HCT116 (cell line): Measurements from ENCODE around the gene IP6K3. TPM values are rescaled to one million over a fixed set of nuclear protein-coding genes. Genes with fewer than 3 reads are reported as not detected.

Source experiments
- ATAC-seq: fragments of 200-7000 bp; cut with Tn5 transposase; 2 replicates; pipeline ENCODE4 v1.9.1; 2020; ENCODE audit warnings: mild to moderate bottlenecking, moderate library complexity
- BruUV-seq: library from RNA; stranded (reverse); fragments of 400-500 nt; replicated peaks from 2 replicates; lab custom pipeline; 2021; lab: Mats Ljungman, UMichigan
- CTCF ChIA-PET: fragments of 300-600 bp; sonication (Branson Sonifier 250); formaldehyde crosslinking; loops from one replicate; lab custom pipeline; 2021; ENCODE audit warnings: antibody characterized with exemption; lab: Charles Lee
- POLR2A ChIA-PET: fragments of 300-600, 350-600 bp; sonication (Branson Sonifier 250); formaldehyde crosslinking; loops from one replicate; lab custom pipeline; 2021; ENCODE audit warnings: antibody characterized with exemption; lab: Charles Lee
- RAD21 ChIA-PET, 2 experiments: fragments of 300-600 bp; sonication (Branson Sonifier 250); formaldehyde crosslinking; loops; one replicate each; lab custom pipeline; 2023; ENCODE audit warnings: low total read pairs in 2 of 2; ENCODE audit not compliant: uncharacterized antibody in 2 of 2, unreplicated experiment in 2 of 2, low non-redundant PET in 1 of 2; lab: Charles Lee
- DNase-seq: peaks from one replicate; pipeline ENCODE4 v3.0.0-alpha.2; 2010; ENCODE audit warnings: low read depth, low spot score
- H2AFZ ChIP-seq: fragments of 200-600 bp; shearing (Covaris generic), sonication (generic); 2 replicates; pipeline ENCODE4 v1.6.1; 2017; ENCODE audit warnings: low read depth, mixed run types, mixed read lengths, antibody characterized with exemption, low read length; ENCODE audit not compliant: poor library complexity, severe bottlenecking
- H3K27ac ChIP-seq: 2 replicates; pipeline ENCODE4 v1.5.1; 2012; ENCODE audit warnings: low read depth, low read length
- H3K27me3 ChIP-seq: fragments of 200-600 bp; sonication (generic); 2 replicates; pipeline ENCODE4 v1.6.1; 2016; ENCODE audit warnings: mixed run types, low read length, mixed read lengths; ENCODE audit not compliant: insufficient read depth
- H3K36me3 ChIP-seq, 2 experiments: fragments of 200-500 bp in 1 of 2; fragments of 200-600 bp in 1 of 2; sonication (Bioruptor generic) in 1 of 2; sonication (generic) in 1 of 2; 2 replicates each; pipeline versions ENCODE4 v1.5.1 to v1.6.1; 2014 to 2016; ENCODE audit warnings: low read length in 2 of 2, inconsistent platforms in 1 of 2, mixed read lengths in 1 of 2, mixed run types in 1 of 2; ENCODE audit not compliant: insufficient read depth in 2 of 2, control insufficient read depth in 1 of 2
- H3K4me1 ChIP-seq, 2 experiments: fragments of 200-600 bp in 1 of 2; sonication (generic) in 1 of 2; 2 replicates each; pipeline versions ENCODE4 v1.5.1 to v1.6.1; 2012 to 2017; ENCODE audit warnings: low read length in 2 of 2, inconsistent platforms in 1 of 2, mild to moderate bottlenecking in 1 of 2, mixed read lengths in 1 of 2, mixed run types in 1 of 2, moderate library complexity in 1 of 2; ENCODE audit not compliant: insufficient read depth in 2 of 2, control insufficient read depth in 1 of 2
- H3K4me2 ChIP-seq: fragments of 200-600 bp; sonication (generic); 2 replicates; pipeline ENCODE4 v1.6.1; 2017; ENCODE audit warnings: mixed run types, low read length, mixed read lengths
- H3K4me3 ChIP-seq, 2 experiments: fragments of 200-600 bp in 1 of 2; sonication (generic) in 1 of 2; replicated peaks in 1 of 2; 2 replicates each; pipeline ENCODE4 v1.5.1; 2011 to 2016; ENCODE audit warnings: low read length in 2 of 2, control low read depth in 1 of 2, low read depth in 1 of 2, mild to moderate bottlenecking in 1 of 2, mixed read lengths in 1 of 2, mixed run types in 1 of 2
- H3K79me2 ChIP-seq: fragments of 200-600 bp; sonication (generic); 2 replicates; pipeline ENCODE4 v1.6.1; 2017; ENCODE audit warnings: mild to moderate bottlenecking, mixed run types, low read length, moderate library complexity, mixed read lengths; ENCODE audit not compliant: insufficient read depth
- H3K9ac ChIP-seq: fragments of 200-600 bp; sonication (generic); 2 replicates; pipeline ENCODE4 v1.6.1; 2016; ENCODE audit warnings: low read length, mixed read lengths
- H3K9me2 ChIP-seq: fragments of 200-600 bp; sonication (generic), shearing (Covaris generic); 2 replicates; pipeline ENCODE4 v1.6.1; 2017; ENCODE audit warnings: mixed run types, mild to moderate bottlenecking, moderate library complexity; ENCODE audit not compliant: insufficient read depth
- H3K9me3 ChIP-seq, 2 experiments: fragments of 200-500 bp in 1 of 2; fragments of 200-600 bp in 1 of 2; sonication (Bioruptor generic) in 1 of 2; sonication (generic) in 1 of 2; 2 replicates each; pipeline ENCODE4 v1.6.1; 2014 to 2017; ENCODE audit warnings: low read length in 2 of 2, mixed read lengths in 2 of 2, inconsistent platforms in 1 of 2, low read depth in 1 of 2, mild to moderate bottlenecking in 1 of 2, mixed run types in 1 of 2, moderate library complexity in 1 of 2; ENCODE audit not compliant: control insufficient read depth in 1 of 2, insufficient read depth in 1 of 2
- H4K20me1 ChIP-seq: fragments of 200-600 bp; sonication (generic), shearing (Covaris generic); 2 replicates; pipeline ENCODE4 v1.6.1; 2017; ENCODE audit warnings: mixed run types, mild to moderate bottlenecking, moderate library complexity; ENCODE audit not compliant: insufficient read depth
- CBX3 ChIP-seq: IDR thresholded peaks from 2 replicates; pipeline ENCODE4 v1.6.1; 2012; ENCODE audit warnings: low read depth
- EZH2phosphoT487 ChIP-seq: fragments of 200-600 bp; IDR thresholded peaks from 2 replicates; pipeline ENCODE4 v1.6.1; 2018; ENCODE audit warnings: antibody characterized with exemption, borderline replicate concordance
- RAD21 ChIP-seq: IDR thresholded peaks from 2 replicates; pipeline ENCODE4 v1.6.1; 2012; ENCODE audit warnings: low read depth, mild to moderate bottlenecking
- REST ChIP-seq: IDR thresholded peaks from 2 replicates; pipeline ENCODE4 v1.6.1; 2012; ENCODE audit warnings: low read depth
- TCF7L2 ChIP-seq: IDR thresholded peaks from 2 replicates; pipeline ENCODE4 v1.7.0; 2011; ENCODE audit warnings: borderline replicate concordance, inconsistent platforms; ENCODE audit not compliant: insufficient read depth, insufficient read length; ENCODE audit errors: extremely low read depth
- YY1 ChIP-seq: IDR thresholded peaks from 2 replicates; pipeline ENCODE4 v1.6.1; 2011; ENCODE audit warnings: low read length, low read depth, moderate library complexity, mild to moderate bottlenecking; ENCODE audit not compliant: insufficient replicate concordance; ENCODE audit errors: extremely low read depth
- ZBTB33 ChIP-seq: IDR thresholded peaks from 2 replicates; pipeline ENCODE4 v1.6.1; 2011; ENCODE audit warnings: mild to moderate bottlenecking, low read length, moderate library complexity; ENCODE audit not compliant: insufficient replicate concordance; ENCODE audit errors: extremely low read depth
- ZFX ChIP-seq: fragments of 450-650 bp; IDR thresholded peaks from 2 replicates; pipeline ENCODE4 v1.6.1; 2017
- intact Hi-C: fragments of 100-400 bp; cut with micrococcal nuclease; formaldehyde crosslinking; loops from 2 replicates; pipeline ENCODE4 v1.10.0; 2022
- total RNA-seq: library from RNA; stranded (reverse); gene quantifications from one replicate; pipeline ENCODE4 v1.2.1, GENCODE V29; 2021; ENCODE audit not compliant: unreplicated experiment

IP6K3 gene
- total RNA-seq, 1 experiment from 2014 or later: not detected

GRCh38 chr6:33733709-33734007 is 13.0 kb downstream of the IP6K3 start:
- H4K20me1 ChIP-seq: no peaks in the 10 kb centered on the region
- H3K4me1 ChIP-seq: peaks cover 0 to 10% of the 10 kb centered on the region in 2 experiments; a peak in 2 of 4 replicates
- ChIA-PET POLR2A (no interaction called here), RAD21 (no interaction called here), CTCF (no interaction called here)
- H3K9ac ChIP-seq: no peak overlapping the region
- DNase-seq: no peak
- no peaks in the 10 kb centered on the region for H3K27me3 ChIP-seq
- no peaks in the 10 kb centered on the region for H3K79me2 ChIP-seq
- no peak for ATAC-seq
- no peaks in the 10 kb centered on the region for H3K9me3 ChIP-seq
- H3K9me2 ChIP-seq: no peaks in the 10 kb centered on the region
- no peak overlapping the region for H3K4me2 ChIP-seq
- H3K4me3 ChIP-seq: no peak overlapping the region
- TF ChIP-seq ZFX (no peak), YY1 (no peak), RAD21 (no peak)
- no peaks in the 10 kb centered on the region for H3K36me3 ChIP-seq
- BruUV-seq: no TSS peak
- H2AFZ ChIP-seq: no peak overlapping the region
- intact Hi-C loops: no loop called here
- H3K27ac ChIP-seq: no peak overlapping the region

- H2AFZ ChIP-seq: no peak overlapping the region
- TF ChIP-seq ZFX (no peak), ZBTB33 (no peak), REST (no peak), EZH2phosphoT487 (no peak), CBX3 (no peak), TCF7L2 (no peak)
- DNase-seq (no peak), ATAC-seq (peak; percentile 23; the same call in 1 of the 2 replicates)
- no peak overlapping the region for H3K4me3 ChIP-seq
- POLR2A ChIA-PET: no interaction called here
- no peaks in the 10 kb centered on the region for H3K79me2 ChIP-seq
- intact Hi-C loops: no loop called here
- H4K20me1 ChIP-seq: no peaks in the 10 kb centered on the region
- no peaks in the 10 kb centered on the region for H3K36me3 ChIP-seq
- H3K4me1 ChIP-seq: peaks cover 0 to 10% of the 10 kb centered on the region in 2 experiments; a peak in 2 of 4 replicates
- no peaks in the 10 kb centered on the region for H3K9me3 ChIP-seq
- H3K9ac ChIP-seq: no peak overlapping the region
- no TSS peak for BruUV-seq
- CTCF ChIA-PET: interaction anchor here (0.9 kb wide), 1 partner anchor 22 kb away, joined by 3 read pairs; the partner anchor contains the start of gene UQCC2
- H3K27ac ChIP-seq: no peak overlapping the region
- peak overlapping the region; percentile 10; the same call in 1 of the 2 replicates for H3K4me2 ChIP-seq
- RAD21 ChIA-PET: no interaction called here
- no peaks in the 10 kb centered on the region for H3K27me3 ChIP-seq
- no peaks in the 10 kb centered on the region for H3K9me2 ChIP-seq
Observed at GRCh38 chr6:33732817-33733708, 13.6 kb downstream of the IP6K3 start.
